Measurements from ENCODE around the gene LDLRAD3. TPM values are rescaled to one million over a fixed set of nuclear protein-coding genes. Genes with fewer than 3 reads are reported as not detected.

The LDLRAD3 gene
- total RNA-seq, 1 donor from 2014 or later, result 21.6 TPM

DNA sequence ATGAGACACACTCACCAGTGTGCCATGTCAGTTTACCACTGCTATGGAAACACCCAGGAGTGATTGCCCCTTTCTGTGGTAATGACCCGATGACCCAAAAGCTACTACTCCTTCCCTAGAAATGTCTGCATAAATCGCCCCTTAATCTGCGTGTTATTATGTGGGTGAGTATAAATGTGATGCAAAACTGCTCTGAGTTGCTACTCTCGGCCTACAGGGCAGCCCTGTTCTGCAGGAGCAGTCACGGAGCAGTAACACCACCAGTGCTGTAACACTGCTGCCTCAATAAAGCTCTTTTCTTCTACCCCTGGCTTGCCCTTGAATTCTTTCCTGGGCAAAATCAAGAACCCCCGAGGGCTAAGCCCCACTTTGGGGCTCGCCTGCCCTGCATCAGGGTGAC, 9.6 kb upstream of the LDLRAD3 start:
- Histone ChIP-seq H3K36me3 (no peaks in the 10 kb centered on the region), H3K9me3 (no peaks in the 10 kb centered on the region), H3K27me3 (no peaks in the 10 kb centered on the region), H3K4me1 (no peaks in the 10 kb centered on the region), H3K27ac (no peak overlapping the region), H3K4me3 (no peak overlapping the region)
- TF ChIP-seq, protein P1, sequence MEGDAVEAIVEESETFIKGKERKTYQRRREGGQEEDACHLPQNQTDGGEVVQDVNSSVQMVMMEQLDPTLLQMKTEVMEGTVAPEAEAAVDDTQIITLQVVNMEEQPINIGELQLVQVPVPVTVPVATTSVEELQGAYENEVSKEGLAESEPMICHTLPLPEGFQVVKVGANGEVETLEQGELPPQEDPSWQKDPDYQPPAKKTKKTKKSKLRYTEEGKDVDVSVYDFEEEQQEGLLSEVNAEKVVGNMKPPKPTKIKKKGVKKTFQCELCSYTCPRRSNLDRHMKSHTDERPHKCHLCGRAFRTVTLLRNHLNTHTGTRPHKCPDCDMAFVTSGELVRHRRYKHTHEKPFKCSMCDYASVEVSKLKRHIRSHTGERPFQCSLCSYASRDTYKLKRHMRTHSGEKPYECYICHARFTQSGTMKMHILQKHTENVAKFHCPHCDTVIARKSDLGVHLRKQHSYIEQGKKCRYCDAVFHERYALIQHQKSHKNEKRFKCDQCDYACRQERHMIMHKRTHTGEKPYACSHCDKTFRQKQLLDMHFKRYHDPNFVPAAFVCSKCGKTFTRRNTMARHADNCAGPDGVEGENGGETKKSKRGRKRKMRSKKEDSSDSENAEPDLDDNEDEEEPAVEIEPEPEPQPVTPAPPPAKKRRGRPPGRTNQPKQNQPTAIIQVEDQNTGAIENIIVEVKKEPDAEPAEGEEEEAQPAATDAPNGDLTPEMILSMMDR (IDR thresholded peaks at IDR 0.05), result no peak
- intact Hi-C loops (cut with DNase I), result no loop called here
- no peak for DNase-seq (ENCODE audit: low spot score in 2 of 2)

DNA sequence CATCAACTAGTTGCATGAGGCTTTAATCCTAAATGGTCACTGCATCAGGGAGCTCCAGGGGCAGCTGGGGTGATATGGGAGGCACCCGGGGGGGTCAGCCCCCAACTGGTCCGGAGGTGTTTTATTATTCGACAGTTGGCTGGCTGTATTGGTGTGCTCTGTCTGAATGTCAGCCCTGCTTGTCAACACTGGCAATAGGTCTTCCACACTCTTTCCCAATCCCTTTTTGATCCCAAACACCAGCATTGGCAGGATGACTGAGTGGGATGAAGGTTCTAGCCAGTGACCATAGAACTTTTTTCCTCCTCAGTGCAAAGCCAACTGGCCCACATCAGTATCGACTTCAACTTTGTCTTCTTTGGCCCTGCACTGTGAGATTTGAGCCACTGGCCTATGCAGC, 8.9 kb upstream of the LDLRAD3 start:
- TF ChIP-seq, protein P1 (IDR thresholded peaks at IDR 0.05), result no peak
- intact Hi-C loops (cut with DNase I), result no loop called here
- Histone ChIP-seq H3K4me3 (no peak overlapping the region), H3K27ac (no peak overlapping the region), H3K9me3 (no peaks in the 10 kb centered on the region), H3K27me3 (no peaks in the 10 kb centered on the region), H3K4me1 (no peaks in the 10 kb centered on the region), H3K36me3 (no peaks in the 10 kb centered on the region)
- DNase-seq (ENCODE audit: low spot score in 2 of 2), result no peak

DNA sequence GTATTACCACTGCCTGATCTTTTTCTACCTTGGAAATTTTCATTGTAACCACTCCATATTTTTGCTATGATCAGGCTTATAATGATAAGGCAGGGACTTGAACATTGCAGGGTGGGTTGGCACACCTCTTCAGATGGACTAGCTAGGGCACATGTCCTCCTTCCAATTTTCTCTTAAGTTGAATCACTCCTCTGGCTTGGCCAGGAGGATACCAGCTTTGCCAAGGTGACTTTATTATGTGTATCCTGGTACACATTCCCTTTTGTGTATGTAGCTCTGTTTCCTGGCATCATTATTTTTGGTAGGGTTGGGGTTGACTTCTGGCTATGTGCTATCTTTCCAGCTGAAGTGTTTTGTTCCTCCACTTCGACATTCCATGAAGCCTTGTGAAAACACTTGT, 8.5 kb upstream of the LDLRAD3 start:
- DNase-seq (ENCODE audit: low spot score in 2 of 2), result no peak
- H3K4me1 ChIP-seq, result no peaks in the 10 kb centered on the region
- H3K36me3 ChIP-seq, result no peaks in the 10 kb centered on the region
- H3K27me3 ChIP-seq, result no peaks in the 10 kb centered on the region
- no peak overlapping the region for H3K4me3 ChIP-seq
- H3K27ac ChIP-seq, result no peak overlapping the region
- TF ChIP-seq, protein P1 (IDR thresholded peaks at IDR 0.05), result no peak
- intact Hi-C loops (cut with DNase I), result no loop called here
- H3K9me3 ChIP-seq, result no peaks in the 10 kb centered on the region

DNA sequence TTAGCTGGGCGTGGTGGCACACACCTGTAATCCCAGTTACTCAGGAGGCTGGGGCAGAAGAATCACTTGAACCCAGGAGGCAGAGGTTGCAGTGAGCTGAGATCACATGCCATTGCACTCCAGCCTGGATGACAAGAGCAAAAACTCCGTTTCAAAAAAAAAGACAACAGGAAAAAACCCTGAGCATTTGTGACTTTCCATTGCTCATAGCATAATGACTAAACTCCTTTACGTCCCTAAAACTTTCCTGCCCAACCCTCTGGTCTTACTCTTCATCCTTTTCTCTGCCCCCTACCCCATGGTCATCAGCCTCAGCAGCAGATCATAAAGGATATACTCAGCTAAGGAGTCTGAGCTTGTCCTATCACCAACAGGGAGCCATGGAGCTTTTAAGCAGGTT, 6.8 kb upstream of the LDLRAD3 start:
- H3K4me3 ChIP-seq, result no peak overlapping the region
- DNase-seq (ENCODE audit: low spot score in 2 of 2), result no peak
- no peaks in the 10 kb centered on the region for H3K9me3 ChIP-seq
- no peak overlapping the region for H3K27ac ChIP-seq
- H3K36me3 ChIP-seq, result no peaks in the 10 kb centered on the region
- intact Hi-C loops (cut with DNase I), result no loop called here
- no peaks in the 10 kb centered on the region for H3K4me1 ChIP-seq
- H3K27me3 ChIP-seq, result no peaks in the 10 kb centered on the region
- TF ChIP-seq, protein P1 (IDR thresholded peaks at IDR 0.05), result no peak

DNA sequence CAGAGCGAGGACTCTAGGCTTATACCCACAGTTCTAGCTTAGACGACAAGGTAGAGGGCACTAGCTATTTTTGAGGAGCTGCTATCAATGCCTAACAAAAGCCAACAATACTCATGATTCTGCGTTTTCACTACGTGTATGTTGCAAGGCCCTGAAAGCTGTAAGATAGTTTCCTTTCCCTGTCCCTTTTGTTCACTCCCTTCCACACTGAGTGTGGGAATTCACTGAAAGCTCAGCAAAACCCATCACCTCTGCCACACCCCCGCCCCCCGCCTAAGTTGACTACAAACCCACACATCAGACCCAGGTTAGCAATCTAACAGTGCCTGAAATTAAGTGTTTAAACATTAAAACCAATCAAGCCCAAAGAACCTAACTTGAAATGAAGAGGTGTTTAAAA, 6.2 kb upstream of the LDLRAD3 start:
- Histone ChIP-seq H3K9me3 (no peaks in the 10 kb centered on the region), H3K27ac (no peak overlapping the region)
- intact Hi-C loops (cut with DNase I), result no loop called here

More for the DNA sequence above, 6.2 kb upstream of the LDLRAD3 start:
- H3K4me3 ChIP-seq, result no peak overlapping the region
- TF ChIP-seq, protein P1 (IDR thresholded peaks at IDR 0.05), result no peak
- DNase-seq (ENCODE audit: low spot score in 2 of 2), result no peak
- no peaks in the 10 kb centered on the region for H3K27me3 ChIP-seq
- H3K36me3 ChIP-seq, result no peaks in the 10 kb centered on the region
- H3K4me1 ChIP-seq, result no peaks in the 10 kb centered on the region
